MCF 10A (cell line): ENCODE measurements around the gene PRUNE2. TPM values are rescaled to one million over a fixed set of nuclear protein-coding genes. Genes with fewer than 3 reads are reported as not detected.

Source experiments
- BruUV-seq: library from RNA; stranded (reverse); fragments of 400-500 nt; replicated peaks from 2 replicates; lab custom pipeline; 2021; lab: Mats Ljungman, UMichigan
- CTCF ChIA-PET: fragments of 300-600 bp; sonication (Branson Sonifier 250); formaldehyde crosslinking; extraction: SDS; loops from one replicate; lab custom pipeline; 2021; ENCODE audit warnings: antibody characterized with exemption, inconsistent platforms; lab: Yijun Ruan, JAX
- POLR2A ChIA-PET: fragments of 300-600, 350-650 bp; sonication (Branson Sonifier 250); formaldehyde crosslinking; extraction: SDS; loops from one replicate; lab custom pipeline; 2020; ENCODE audit warnings: antibody characterized with exemption, inconsistent platforms; lab: Yijun Ruan, JAX
- DNase-seq: peaks from one replicate; pipeline ENCODE4 v3.0.0-alpha.2; 2018; ENCODE audit not compliant: unreplicated experiment
- H3K27ac Mint-ChIP-seq: one replicate; pipeline ENCODE4 v1.8.0; 2022; ENCODE audit warnings: mild to moderate bottlenecking, low read depth, mixed read lengths; ENCODE audit not compliant: unreplicated experiment
- H3K27me3 Mint-ChIP-seq: one replicate; pipeline ENCODE4 v1.8.0; 2022; ENCODE audit warnings: mixed read lengths; ENCODE audit not compliant: insufficient read depth, unreplicated experiment
- H3K36me3 Mint-ChIP-seq: one replicate; pipeline ENCODE4 v1.8.0; 2022; ENCODE audit warnings: mild to moderate bottlenecking, moderate library complexity, mixed read lengths; ENCODE audit not compliant: insufficient read depth, unreplicated experiment
- H3K4me1 Mint-ChIP-seq: one replicate; pipeline ENCODE4 v1.8.0; 2022; ENCODE audit warnings: mixed read lengths; ENCODE audit not compliant: insufficient read depth, unreplicated experiment
- H3K4me3 Mint-ChIP-seq: one replicate; pipeline ENCODE4 v1.8.0; 2022; ENCODE audit warnings: mild to moderate bottlenecking, moderate library complexity, mixed read lengths; ENCODE audit not compliant: unreplicated experiment
- H3K9me3 Mint-ChIP-seq: one replicate; pipeline ENCODE4 v1.8.0; 2022; ENCODE audit warnings: mixed read lengths; ENCODE audit not compliant: unreplicated experiment
- CTCF ChIP-seq: fragments of 200-600 bp; IDR thresholded peaks from one replicate; pipeline ENCODE4 v1.8.0; 2022; ENCODE audit warnings: antibody characterized with exemption, mild to moderate bottlenecking; ENCODE audit not compliant: unreplicated experiment
- intact Hi-C: fragments of 100-400 bp; cut with micrococcal nuclease; formaldehyde crosslinking; loops from 2 replicates; pipeline ENCODE4 v1.14.1; 2022
- total RNA-seq: library from RNA; stranded (reverse); gene quantifications from 2 replicates; pipeline ENCODE4 v1.2.3, GENCODE V29; 2022

Gene PRUNE2
- total RNA-seq, 1 experiment from 2014 or later = 0.63 TPM

GRCh38 chr9:76772686-76773445 is 133.0 kb downstream of the PRUNE2 start:
- no peak overlapping the region for H3K4me3 Mint-ChIP-seq
- ChIA-PET POLR2A (interaction anchor here (0.7 kb wide), 1 partner anchor 28 kb away, joined by 3 read pairs; no protein-coding TSS in a partner anchor), CTCF (interaction anchor here (0.6 to 0.7 kb wide), 4 partner anchors 8 to 386 kb away, joined by 3 read pairs; partner anchors contain the start of gene PCA3)
- no peak for DNase-seq
- BruUV-seq = no TSS peak
- no peaks in the 10 kb centered on the region for H3K36me3 Mint-ChIP-seq
- no peaks in the 10 kb centered on the region for H3K27me3 Mint-ChIP-seq
- H3K9me3 Mint-ChIP-seq = no peaks in the 10 kb centered on the region
- TF ChIP-seq CTCF = no peak
- H3K4me1 Mint-ChIP-seq = no peaks in the 10 kb centered on the region
- no peak overlapping the region for H3K27ac Mint-ChIP-seq
- intact Hi-C loops = no loop called here

- H3K4me3 Mint-ChIP-seq = no peak overlapping the region
- DNase-seq = no peak
- CTCF ChIA-PET = interaction anchor here (0.6 kb wide), 1 partner anchor 38 kb away, joined by 3 read pairs; no protein-coding TSS in a partner anchor
- no TSS peak for BruUV-seq
- H3K27me3 Mint-ChIP-seq = no peaks in the 10 kb centered on the region
- H3K27ac Mint-ChIP-seq = no peak overlapping the region
- no peak for TF ChIP-seq CTCF
- H3K36me3 Mint-ChIP-seq = no peaks in the 10 kb centered on the region
- no peaks in the 10 kb centered on the region for H3K9me3 Mint-ChIP-seq
- intact Hi-C loops = no loop called here
- POLR2A ChIA-PET = no interaction called here
- no peaks in the 10 kb centered on the region for H3K4me1 Mint-ChIP-seq
These were observed 139.8 kb downstream of the PRUNE2 start for GRCh38 chr9:76766126-76766525.

GRCh38 chr9:76764138-76764537 is 141.8 kb downstream of the PRUNE2 start, which contains the start of gene PCA3:
Gene PCA3, plus strand, starts transcription at chr9:76764438.
- intact Hi-C loops = no loop called here
- Mint-ChIP-seq H3K4me3 (no peak within 1 kb of the TSS), H3K4me1 (peaks cover 7% of the 10 kb centered on the region), H3K27me3 (no peaks in the 10 kb centered on the region), H3K27ac (no peak within 1 kb of the TSS), H3K36me3 (no peaks in the 10 kb centered on the region), H3K9me3 (no peaks in the 10 kb centered on the region)
- CTCF ChIA-PET = interaction anchor here (0.8 to 1.8 kb wide), 3 partner anchors 9 to 250 kb away, joined by 3 to 4 read pairs (median 3); no protein-coding TSS in a partner anchor
- POLR2A ChIA-PET = interaction anchor here (0.6 kb wide), 1 partner anchor 139 kb away, joined by 3 read pairs; no protein-coding TSS in a partner anchor
- no peak for TF ChIP-seq CTCF
- DNase-seq = no peak
- BruUV-seq = no TSS peak

- CTCF ChIA-PET = interaction anchor here (0.6 to 1.7 kb wide), 8 partner anchors 8 to 400 kb away, joined by 3 to 11 read pairs (median 3); no protein-coding TSS in a partner anchor
- Mint-ChIP-seq H3K4me1 (peaks cover 7% of the 10 kb centered on the region), H3K36me3 (no peaks in the 10 kb centered on the region), H3K27me3 (no peaks in the 10 kb centered on the region), H3K27ac (no peak overlapping the region), H3K9me3 (no peaks in the 10 kb centered on the region), H3K4me3 (no peak overlapping the region)
- POLR2A ChIA-PET = no interaction called here
- no TSS peak for BruUV-seq
- TF ChIP-seq CTCF = peak; percentile 32
- intact Hi-C loops = loop anchor here (2.0 kb wide), 2 partner anchors 225 to 389 kb away; no protein-coding TSS in a partner anchor
- DNase-seq = peak; percentile 10
These were observed 144.5 kb downstream of the PRUNE2 start for GRCh38 chr9:76761448-76761847.
